Measurements from ENCODE around the gene ZBTB8B.
"Not testable (repeated sequence)": the region's sequence is repeated elsewhere in the genome, so short reads cannot be mapped to it uniquely, and the experiment has no call there.

The ZBTB8B gene

GRCh38 chr1:32464716-32465577 is at the start of gene ZBTB8B:
ZBTB8B (plus strand) TSS chr1:32465072; CDS start chr1:32470625, 5,553 bp downstream.
- DNase-seq = no peak

GRCh38 chr1:32421775-32422174 is 43.1 kb upstream of the ZBTB8B start:
- no peak for DNase-seq

GRCh38 chr1:32426489-32427255 is 38.2 kb upstream of the ZBTB8B start:
- DNase-seq = no peak

GRCh38 chr1:32427264-32427963 is 37.5 kb upstream of the ZBTB8B start:
- no peak for DNase-seq

GRCh38 chr1:32431736-32432400 is 33.0 kb upstream of the ZBTB8B start:
- DNase-seq = no peak

- no peak for DNase-seq
Measured at GRCh38 chr1:32438136-32438535, 26.7 kb upstream of the ZBTB8B start.

GRCh38 chr1:32438777-32439176 is 26.1 kb upstream of the ZBTB8B start:
- DNase-seq = not testable (repeated sequence)

- not testable (repeated sequence) for DNase-seq
Measured at GRCh38 chr1:32441467-32441866, 23.4 kb upstream of the ZBTB8B start.

GRCh38 chr1:32447469-32448185 is 17.2 kb upstream of the ZBTB8B start:
- DNase-seq = no peak

GRCh38 chr1:32448186-32448772 is 16.6 kb upstream of the ZBTB8B start:
- peak; percentile 5 for DNase-seq

GRCh38 chr1:32448773-32449456 is 16.0 kb upstream of the ZBTB8B start:
- DNase-seq = no peak

GRCh38 chr1:32449457-32449831 is 15.4 kb upstream of the ZBTB8B start:
- DNase-seq = not testable (repeated sequence)

- no peak for DNase-seq
Measured at GRCh38 chr1:32454726-32455125, 10.1 kb upstream of the ZBTB8B start.

GRCh38 chr1:32455958-32456357 is 8.9 kb upstream of the ZBTB8B start:
- DNase-seq = no peak

- DNase-seq = not testable (repeated sequence)
Measured at GRCh38 chr1:32458798-32459197, 6.1 kb upstream of the ZBTB8B start.

GRCh38 chr1:32462977-32463376 is 1.9 kb upstream of the ZBTB8B start:
- not testable (repeated sequence) for DNase-seq

GRCh38 chr1:32464191-32464715 is 619 bp upstream of the ZBTB8B start:
- DNase-seq = no peak

- no peak for DNase-seq
Measured at GRCh38 chr1:32465578-32465933, 684 bp downstream of the ZBTB8B start.

GRCh38 chr1:32466761-32467160 is 1.9 kb downstream of the ZBTB8B start:
- DNase-seq = no peak

- no peak for DNase-seq
Measured at GRCh38 chr1:32468791-32469190, 3.9 kb downstream of the ZBTB8B start.

GRCh38 chr1:32470431-32470830 is 5.6 kb downstream of the ZBTB8B start:
- no peak for DNase-seq
